Epithelial cell of proximal tubule (primary cell): Measurements from ENCODE around the gene HAUS7. TPM values are rescaled to one million over a fixed set of nuclear protein-coding genes. Genes with fewer than 3 reads are reported as not detected.

Source experiments
- DNase-seq: peaks from one replicate; pipeline ENCODE4 v3.0.0-alpha.2; 2011; ENCODE audit warnings: low read depth
- H3K4me3 ChIP-seq: 2 replicates; pipeline ENCODE4 v1.5.1; 2011; ENCODE audit warnings: low read depth, mild to moderate bottlenecking, low read length
- total RNA-seq: library from RNA; depleted of rRNA; stranded (reverse); fragments of >200 nt; gene quantifications from 2 replicates; pipeline ENCODE4 v1.2.3, GENCODE V29; 2015
- TF ChIP-seq, protein P1 (sequence below): conservative IDR thresholded peaks from 2 replicates; pipeline ENCODE4 v1.5.1; 2012; ENCODE audit warnings: low read depth, mild to moderate bottlenecking, low read length

The HAUS7 gene
- total RNA-seq = 24.3 and 57.0 TPM in 2 replicates

DNA sequence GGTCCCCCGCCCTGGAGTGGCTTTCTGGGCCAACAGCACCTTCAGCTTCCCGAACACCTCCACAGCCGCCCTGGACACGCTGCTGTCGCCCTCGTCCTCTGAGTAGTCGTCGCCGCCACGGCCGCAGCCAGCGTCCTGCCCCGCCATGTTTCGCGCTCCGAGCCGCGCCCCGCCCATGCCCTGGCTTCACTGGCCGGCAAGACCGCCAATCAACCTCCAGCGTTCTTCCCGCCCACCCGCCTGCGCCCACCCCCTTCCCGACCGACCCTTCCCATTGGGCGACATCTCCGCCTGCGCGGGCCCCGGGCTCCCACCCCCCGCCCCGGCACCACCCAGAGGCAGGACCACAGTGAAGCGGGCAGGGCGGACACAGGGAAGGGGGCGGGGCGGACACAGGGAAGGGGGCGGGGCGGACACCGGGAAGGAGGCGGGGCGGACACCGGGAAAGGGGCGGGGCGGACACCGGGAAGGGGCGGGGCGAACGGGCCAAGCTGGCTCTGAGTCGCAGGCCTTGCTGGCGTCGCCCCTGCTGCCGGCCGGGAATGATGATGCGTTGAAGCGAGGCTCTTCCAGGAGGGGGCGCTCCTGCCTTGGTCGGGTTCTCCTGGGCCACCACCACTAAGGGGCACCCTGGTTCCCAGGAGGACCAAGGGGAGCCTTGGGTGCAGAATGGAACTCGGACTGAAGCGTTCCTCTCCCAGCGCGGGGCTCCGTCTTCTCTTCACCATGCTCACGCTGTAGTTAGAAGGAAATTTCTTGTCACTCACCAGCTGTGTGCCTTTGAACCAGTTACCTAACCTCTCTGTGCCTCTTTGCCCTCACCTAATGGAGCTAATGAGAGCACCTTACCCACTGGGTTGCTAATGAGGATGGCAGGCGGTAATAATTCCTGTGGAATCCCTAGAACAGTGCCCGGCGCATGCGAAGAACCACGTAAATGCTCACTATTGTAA is at the start of gene HAUS7:
Gene HAUS7, minus strand, starts transcription at position 166 of the 953 bp plus-strand sequence. Its CDS starts 19 bp downstream, at position 147.
- TF ChIP-seq, protein P1, sequence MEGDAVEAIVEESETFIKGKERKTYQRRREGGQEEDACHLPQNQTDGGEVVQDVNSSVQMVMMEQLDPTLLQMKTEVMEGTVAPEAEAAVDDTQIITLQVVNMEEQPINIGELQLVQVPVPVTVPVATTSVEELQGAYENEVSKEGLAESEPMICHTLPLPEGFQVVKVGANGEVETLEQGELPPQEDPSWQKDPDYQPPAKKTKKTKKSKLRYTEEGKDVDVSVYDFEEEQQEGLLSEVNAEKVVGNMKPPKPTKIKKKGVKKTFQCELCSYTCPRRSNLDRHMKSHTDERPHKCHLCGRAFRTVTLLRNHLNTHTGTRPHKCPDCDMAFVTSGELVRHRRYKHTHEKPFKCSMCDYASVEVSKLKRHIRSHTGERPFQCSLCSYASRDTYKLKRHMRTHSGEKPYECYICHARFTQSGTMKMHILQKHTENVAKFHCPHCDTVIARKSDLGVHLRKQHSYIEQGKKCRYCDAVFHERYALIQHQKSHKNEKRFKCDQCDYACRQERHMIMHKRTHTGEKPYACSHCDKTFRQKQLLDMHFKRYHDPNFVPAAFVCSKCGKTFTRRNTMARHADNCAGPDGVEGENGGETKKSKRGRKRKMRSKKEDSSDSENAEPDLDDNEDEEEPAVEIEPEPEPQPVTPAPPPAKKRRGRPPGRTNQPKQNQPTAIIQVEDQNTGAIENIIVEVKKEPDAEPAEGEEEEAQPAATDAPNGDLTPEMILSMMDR = peak; percentile 64
- peak within 1 kb of the TSS; percentile 73 for H3K4me3 ChIP-seq
- DNase-seq = no peak

GRCh38 chrX:153519569-153520286 is 49.4 kb upstream of the HAUS7 start:
- H3K4me3 ChIP-seq = no peak overlapping the region
- DNase-seq = no peak
- TF ChIP-seq, protein P1 = no peak

DNA sequence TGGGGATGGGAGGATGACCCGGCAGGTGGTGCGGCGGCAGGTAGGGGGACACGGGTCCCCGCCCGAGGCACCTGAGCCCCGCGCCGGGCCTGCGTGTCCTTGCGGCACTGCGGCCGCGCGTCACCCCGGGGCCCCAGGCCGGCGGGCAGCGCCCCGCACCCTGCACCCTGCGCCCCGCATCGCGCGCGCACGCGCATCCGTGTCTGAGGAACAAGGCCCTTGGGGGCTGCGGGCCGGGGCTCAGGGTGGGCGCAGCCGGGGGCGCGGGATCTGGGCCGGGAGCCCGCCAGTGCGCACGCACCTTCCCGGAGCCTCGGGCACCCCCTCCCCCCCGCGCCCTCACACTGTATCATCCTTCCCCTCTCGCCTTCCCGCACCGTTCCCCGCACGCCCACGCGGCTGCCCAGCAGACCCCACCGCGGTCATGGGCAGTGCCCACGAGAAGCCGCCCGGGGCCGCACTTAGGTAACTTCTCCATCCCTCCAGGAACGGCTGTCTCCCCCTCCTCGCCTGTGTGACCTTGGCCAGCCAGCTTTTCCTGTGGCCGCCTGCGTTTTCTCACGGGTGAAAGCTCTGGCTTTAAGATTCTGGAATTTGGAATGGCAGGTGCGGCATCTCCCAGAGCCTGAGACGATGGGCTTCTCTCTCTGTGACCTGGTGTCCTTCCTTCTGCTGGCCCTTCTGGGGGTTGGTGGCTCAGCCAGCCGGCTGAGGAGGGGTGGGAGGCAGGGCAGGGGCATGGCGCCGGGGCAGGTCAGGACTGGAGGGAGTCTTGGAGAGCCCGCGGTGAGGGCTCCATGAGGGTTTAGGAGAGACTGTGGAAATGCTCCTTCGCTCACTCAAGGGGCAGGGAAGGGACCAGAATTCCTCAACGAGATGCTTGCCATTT is 47.8 kb upstream of the HAUS7 start:
- TF ChIP-seq, protein P1 = no peak

DNA sequence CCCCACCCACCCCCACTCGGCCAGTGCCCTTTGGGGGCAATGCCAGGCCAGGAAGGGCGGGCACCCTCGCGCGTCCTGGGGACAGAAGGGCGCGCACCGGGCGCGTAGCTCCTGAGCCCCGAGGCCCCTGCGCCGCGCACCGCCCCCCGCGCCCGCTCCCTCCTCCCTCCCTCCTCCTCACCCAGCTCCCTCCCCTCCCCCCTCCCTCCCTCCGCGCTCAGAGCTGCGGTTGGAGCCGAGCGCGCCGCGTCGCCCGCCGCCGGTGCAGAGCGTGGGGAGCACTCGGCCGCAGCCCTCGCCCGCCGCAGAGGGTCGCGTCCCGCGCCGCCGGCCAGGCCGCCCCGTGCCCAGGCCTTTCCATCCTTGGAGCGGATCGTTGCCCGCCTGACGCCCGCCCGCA is 47.0 kb upstream of the HAUS7 start, which contains the start of gene ATP2B3:
Gene ATP2B3, plus strand, starts transcription at position 220 of the 400 bp plus-strand sequence. CDS start 18,606 bp downstream, outside the sequence.
- TF ChIP-seq, protein P1 = no peak
- no peak for DNase-seq
- H3K4me3 ChIP-seq = no peak within 1 kb of the TSS

More for the DNA sequence above, 47.8 kb upstream of the HAUS7 start:
- H3K4me3 ChIP-seq = no peak overlapping the region
- DNase-seq = no peak

GRCh38 chrX:153516073-153516472 is 45.7 kb upstream of the HAUS7 start:
- TF ChIP-seq, protein P1 = no peak
- DNase-seq = no peak
- no peak overlapping the region for H3K4me3 ChIP-seq

DNA sequence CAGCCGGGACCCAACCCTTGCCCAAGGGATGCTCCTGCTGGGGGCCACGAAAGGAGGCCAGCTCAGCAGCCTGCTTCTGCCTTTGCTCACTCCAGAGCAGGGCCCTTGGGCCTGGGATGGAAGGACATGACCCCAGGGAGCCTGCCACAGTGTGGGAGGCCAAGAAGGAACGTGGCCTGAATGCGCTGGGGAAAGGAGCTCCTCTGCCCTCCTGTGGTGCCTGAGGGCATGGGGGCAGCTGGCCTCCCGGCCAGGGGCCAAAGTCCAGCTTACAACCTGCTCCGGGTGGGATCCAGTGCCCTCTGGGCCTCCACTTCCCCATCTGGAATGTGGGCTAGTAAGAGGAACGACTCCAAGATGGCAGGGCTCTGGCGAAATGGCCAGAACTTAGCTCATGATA is 45.1 kb upstream of the HAUS7 start:
- no peak overlapping the region for H3K4me3 ChIP-seq
- DNase-seq = no peak
- TF ChIP-seq, protein P1 = no peak
